ACHN (cell line): ENCODE data around the gene PLCL2.
"Not testable (repeated sequence)": the region's sequence is repeated elsewhere in the genome, so short reads cannot be mapped to it uniquely, and the experiment has no call there.

Experiments used
- DNase-seq: peaks from one replicate; pipeline ENCODE4 v3.0.0-alpha.2; 2015
- in situ Hi-C: cut with HindIII; loops from 2 replicates; pipeline ENCODE4 v1.10.0; 2017; ENCODE audit warnings: low sequenced_read_pairs, low pct_ligation_motif_present, low pct_unique_long_range_greater_than_20kb

Gene PLCL2

DNA sequence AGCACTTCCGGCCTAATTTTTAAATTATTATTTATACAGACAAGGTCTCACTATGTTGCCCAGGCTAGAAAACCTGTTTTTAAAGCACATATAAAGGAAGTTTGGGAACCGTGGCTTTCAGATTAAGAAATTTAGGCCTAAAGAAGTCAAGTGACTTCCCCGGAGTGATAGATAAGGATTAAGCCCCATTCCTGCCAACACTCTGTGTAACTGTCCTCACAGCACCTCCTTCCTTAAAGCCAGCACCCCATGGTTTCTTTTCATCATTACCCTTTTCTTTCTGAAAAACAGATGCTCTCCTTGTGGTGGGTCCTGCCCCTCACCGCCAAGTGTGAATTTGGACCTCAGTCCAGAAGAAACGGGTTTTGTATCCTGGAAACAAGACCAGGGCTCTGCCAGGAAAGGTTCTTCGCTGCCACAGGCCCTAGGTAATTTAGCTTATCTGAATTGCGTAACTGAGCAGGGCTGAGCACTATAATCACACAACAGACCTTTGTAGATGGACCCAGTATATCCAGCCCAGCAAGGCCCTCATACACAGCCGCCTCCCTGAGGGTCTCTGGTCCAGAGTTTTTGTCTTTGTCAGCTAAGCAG is 231.3 kb downstream of the PLCL2 start:
- no peak for DNase-seq
- in situ Hi-C loops = no loop called here

- no peak for DNase-seq
- in situ Hi-C loops = no loop called here
Measured at GRCh38 chr3:17118771-17119170, 234.0 kb downstream of the PLCL2 start.

GRCh38 chr3:17119201-17120072 is 234.7 kb downstream of the PLCL2 start:
- no peak for DNase-seq
- in situ Hi-C loops = no loop called here

DNA sequence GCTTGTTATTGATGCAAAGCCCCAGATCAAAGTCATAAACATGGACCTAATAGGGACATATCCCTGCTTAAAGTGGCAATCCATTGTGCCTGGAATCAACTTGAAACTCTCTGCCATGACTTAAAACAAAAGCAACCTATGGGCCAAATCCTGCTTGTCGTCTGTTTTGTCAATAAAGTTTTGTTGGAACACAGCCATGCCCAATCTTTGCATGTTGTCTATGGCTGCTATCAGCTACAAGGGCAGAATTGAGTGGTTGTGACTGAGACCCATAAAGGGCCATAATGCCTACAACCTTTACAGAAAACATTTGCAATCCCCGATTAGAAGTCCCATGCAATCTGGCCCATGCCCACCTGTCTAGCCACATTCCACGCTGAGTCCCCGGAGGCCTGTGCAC is 235.4 kb downstream of the PLCL2 start:
- no peak for DNase-seq
- in situ Hi-C loops = no loop called here

GRCh38 chr3:17121336-17121735 is 236.6 kb downstream of the PLCL2 start:
- in situ Hi-C loops = no loop called here
- no peak for DNase-seq

GRCh38 chr3:17122758-17123157 is 238.0 kb downstream of the PLCL2 start:
- in situ Hi-C loops = no loop called here
- no peak for DNase-seq

- in situ Hi-C loops = no loop called here
- DNase-seq = no peak
Measured at GRCh38 chr3:17125738-17126442, 241.1 kb downstream of the PLCL2 start.

DNA sequence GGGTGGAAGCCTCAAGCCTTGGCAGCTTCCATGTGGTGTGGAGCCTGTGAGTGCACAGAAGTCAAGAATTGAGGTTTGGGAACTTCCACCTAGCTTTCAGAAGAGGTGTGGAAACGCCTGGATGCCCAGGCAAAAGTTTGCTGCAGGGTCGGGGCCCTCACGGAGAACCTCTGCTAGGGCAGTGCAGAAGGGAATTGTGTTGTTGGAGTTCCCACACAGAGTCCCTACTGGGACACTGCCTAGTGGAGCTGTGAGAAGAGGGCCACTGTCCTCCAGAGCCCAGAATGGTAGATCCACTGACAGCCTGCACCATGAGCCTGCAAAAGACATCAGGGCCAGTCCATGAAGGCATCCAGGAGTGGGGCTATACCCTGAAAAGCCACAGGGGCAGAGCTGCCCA is 243.9 kb downstream of the PLCL2 start:
- in situ Hi-C loops, DNase-seq: not testable (repeated sequence)

GRCh38 chr3:17129556-17129955 is 244.8 kb downstream of the PLCL2 start:
- no peak for DNase-seq
- in situ Hi-C loops = no loop called here

- DNase-seq = no peak
- in situ Hi-C loops = no loop called here
Measured at GRCh38 chr3:17130956-17131355, 246.2 kb downstream of the PLCL2 start.

- DNase-seq = no peak
Measured at GRCh38 chr3:17132286-17133115, 247.7 kb downstream of the PLCL2 start.

DNA sequence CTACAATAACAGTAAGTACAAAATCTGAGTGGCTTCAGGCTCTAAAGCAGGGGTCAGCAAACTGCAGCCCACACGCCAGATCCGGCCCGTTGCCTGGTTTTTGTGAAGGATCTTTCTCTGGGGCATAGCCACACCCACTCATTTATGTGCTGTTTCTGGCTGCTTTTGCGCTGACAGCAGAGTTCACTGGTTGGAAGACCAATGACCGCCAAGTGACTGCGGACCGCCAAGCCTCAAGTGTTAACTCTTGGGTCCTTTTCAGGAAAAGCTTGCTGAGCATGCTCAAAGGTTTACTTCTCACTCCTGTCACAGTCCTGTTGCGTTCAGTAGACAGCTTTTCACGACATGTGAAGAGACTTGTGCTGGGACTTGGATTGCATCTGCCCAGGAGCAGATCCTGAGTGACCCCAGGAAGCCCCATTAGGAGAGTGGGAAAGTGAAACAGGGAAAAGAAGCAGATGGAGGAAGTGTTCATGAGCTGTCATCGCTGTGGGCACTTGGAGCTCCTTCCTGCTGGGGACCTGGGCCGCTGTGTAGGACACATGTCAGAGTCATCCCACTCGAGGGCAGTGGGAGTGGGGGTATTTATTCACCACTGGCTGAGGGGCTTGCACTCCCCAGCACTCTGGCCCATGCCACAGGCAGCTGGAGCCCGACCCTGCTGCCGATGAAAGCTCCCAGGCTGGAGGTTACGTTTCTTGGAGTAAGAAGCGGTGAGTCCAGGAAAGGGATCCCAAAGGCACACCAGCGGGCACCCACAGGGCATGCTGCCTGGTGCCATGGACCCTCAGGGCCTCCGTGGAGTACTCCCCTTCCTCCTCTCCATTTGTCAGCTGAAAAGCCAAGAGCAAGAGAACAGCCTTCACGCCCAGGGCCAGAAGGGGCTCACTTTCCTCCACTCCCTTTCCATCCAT is 249.1 kb downstream of the PLCL2 start:
- no peak for DNase-seq
- in situ Hi-C loops = no loop called here

More at GRCh38 chr3:17132286-17133115, 247.7 kb downstream of the PLCL2 start:
- in situ Hi-C loops = no loop called here

DNA sequence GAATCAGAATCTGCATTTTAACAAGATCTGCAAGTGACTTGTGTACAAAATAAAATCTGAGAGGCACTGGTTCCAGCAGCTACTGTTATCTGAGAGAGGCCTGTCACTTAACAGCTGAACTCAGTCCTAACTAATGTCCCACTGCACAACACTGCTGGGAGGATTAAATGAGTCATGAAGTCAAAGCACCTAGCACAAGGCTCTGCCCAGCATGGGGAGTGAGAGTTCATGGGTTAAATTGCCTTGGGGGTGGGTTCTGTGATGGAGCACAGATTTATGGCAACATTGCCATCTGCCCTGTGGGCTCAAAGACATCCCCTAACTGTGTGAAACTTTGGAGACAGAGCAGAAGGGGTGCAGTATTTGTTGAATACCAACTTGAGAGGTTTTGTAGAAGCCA is 250.9 kb downstream of the PLCL2 start:
- in situ Hi-C loops = no loop called here
- no peak for DNase-seq

DNA sequence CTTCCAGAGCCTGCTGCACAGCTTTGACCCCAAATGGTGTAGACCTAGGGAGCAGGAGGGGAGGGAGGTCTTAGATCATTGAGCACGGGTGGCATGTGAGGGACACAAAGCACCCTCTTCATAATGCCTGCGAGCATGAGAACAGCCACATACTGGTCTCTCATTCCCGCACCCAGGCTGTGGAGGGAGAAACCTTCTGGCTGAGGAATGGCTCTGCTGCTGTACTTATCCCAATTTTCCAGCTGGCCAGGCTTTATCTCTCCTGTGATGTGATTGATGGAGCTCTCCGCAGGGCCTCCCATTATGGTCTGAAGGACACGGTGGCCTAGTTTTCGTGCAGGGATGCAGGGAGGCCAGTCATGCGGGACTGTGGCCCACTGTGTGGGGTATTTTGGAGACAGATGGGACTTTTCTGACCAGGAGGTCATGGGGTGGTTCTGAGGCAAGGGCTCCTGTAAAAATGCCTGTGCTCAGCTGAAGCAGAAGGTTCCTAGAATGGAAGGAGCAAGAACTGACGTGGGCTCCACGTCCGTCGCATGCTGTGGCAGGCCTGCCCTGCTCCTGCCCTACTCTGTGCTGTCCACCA is 251.5 kb downstream of the PLCL2 start:
- DNase-seq = no peak
- in situ Hi-C loops = no loop called here

DNA sequence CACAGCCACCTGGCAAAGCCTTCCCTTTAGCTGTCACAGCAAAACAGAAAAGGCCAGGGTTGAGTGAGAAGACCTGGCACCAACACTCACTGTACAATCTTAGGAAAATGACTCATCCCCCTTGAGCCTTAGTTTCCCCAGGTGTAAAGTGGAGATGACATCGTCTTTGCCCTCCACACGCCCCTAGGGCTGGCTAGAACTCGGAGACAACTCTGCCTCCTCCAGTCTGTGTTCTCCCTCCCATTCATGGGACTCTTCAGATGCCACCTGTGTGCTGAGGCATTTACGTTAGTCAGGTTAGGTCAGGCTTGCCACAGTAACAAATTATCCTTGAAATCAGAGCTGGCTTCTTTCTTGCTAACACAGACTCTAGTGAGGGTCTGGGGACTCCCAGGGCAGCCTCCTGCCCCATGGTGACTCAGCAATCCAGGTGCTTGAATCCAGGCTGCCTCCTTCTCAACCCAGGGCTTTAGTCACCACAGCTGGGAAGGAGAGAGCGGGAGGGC is 252.6 kb downstream of the PLCL2 start:
- DNase-seq = no peak
- in situ Hi-C loops = no loop called here

DNA sequence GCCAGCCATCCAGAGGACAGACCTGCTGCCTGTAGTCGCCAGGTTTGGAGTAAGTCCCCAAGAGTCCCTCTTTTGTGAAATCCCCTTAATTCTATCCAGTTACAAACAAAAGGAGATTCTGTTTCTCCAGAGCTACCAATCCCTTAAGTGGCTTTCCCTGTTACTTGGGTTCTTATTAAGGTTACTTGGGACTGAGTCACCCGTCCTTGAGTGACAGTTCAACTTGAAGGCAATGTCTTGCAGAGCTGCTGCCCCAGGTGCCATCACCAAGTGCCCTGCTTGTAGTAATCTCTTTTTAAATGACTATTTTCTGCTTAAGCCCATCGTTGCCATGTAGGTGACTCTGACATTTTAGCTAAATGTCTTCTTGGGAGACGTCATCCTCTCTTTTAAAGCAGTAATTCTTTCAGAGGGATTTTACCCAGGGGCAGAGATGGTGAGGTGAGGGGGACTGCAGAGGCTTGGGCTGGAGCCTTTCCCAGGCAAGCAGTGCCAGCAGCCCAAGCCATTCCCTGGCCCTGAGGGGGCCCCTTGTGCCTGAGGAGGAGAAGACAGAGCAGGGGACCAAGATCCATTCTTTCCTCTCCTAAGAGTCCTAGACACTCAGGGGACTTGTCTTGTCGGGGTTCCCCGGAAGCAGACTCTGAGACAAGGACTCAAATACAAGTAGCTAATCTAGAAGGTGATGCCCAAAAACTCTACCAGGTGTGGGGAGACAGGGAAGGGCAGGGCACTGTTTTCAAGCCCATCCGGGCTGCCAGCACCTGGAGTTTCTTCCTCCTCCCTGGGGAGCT is 253.7 kb downstream of the PLCL2 start:
- in situ Hi-C loops = no loop called here
- DNase-seq = no peak
